Raji (cell line): ENCODE measurements around the gene ZRANB1.

Experiments
- POLR2A ChIP-seq: IDR thresholded peaks from 2 replicates; pipeline ENCODE4 v1.6.1; 2011; ENCODE audit warnings: low read depth, low read length, control low read depth; ENCODE audit not compliant: insufficient read depth

Gene ZRANB1

GRCh38 chr10:125014086-125014830, 72.3 kb downstream of the ZRANB1 start:
- TF ChIP-seq POLR2A = no peak

- no peak for TF ChIP-seq POLR2A
These were observed 73.0 kb downstream of the ZRANB1 start for GRCh38 chr10:125014836-125015355.

GRCh38 chr10:125015356-125015944, 73.5 kb downstream of the ZRANB1 start:
- TF ChIP-seq POLR2A = no peak

- TF ChIP-seq POLR2A = no peak
These were observed 74.2 kb downstream of the ZRANB1 start for GRCh38 chr10:125016123-125016522.

GRCh38 chr10:125016611-125017202, 74.8 kb downstream of the ZRANB1 start:
- TF ChIP-seq POLR2A = no peak

GRCh38 chr10:125017547-125018298, 75.8 kb downstream of the ZRANB1 start:
- no peak for TF ChIP-seq POLR2A

GRCh38 chr10:125018576-125019143, 76.7 kb downstream of the ZRANB1 start:
- TF ChIP-seq POLR2A = no peak

GRCh38 chr10:125020386-125020785, 78.5 kb downstream of the ZRANB1 start:
- TF ChIP-seq POLR2A = no peak

GRCh38 chr10:125020871-125021270, 78.9 kb downstream of the ZRANB1 start:
- no peak for TF ChIP-seq POLR2A

- no peak for TF ChIP-seq POLR2A
These were observed 79.9 kb downstream of the ZRANB1 start for GRCh38 chr10:125021686-125022344.

GRCh38 chr10:125022671-125023070, 80.7 kb downstream of the ZRANB1 start:
- TF ChIP-seq POLR2A = no peak

- no peak for TF ChIP-seq POLR2A
These were observed 81.3 kb downstream of the ZRANB1 start for GRCh38 chr10:125023255-125023654.

GRCh38 chr10:125023862-125024496, 82.1 kb downstream of the ZRANB1 start:
- no peak for TF ChIP-seq POLR2A
